Measurements from ENCODE around the gene WDFY1. TPM values are rescaled to one million over a fixed set of nuclear protein-coding genes. Genes with fewer than 3 reads are reported as not detected.
"Not testable (repeated sequence)": the region's sequence is repeated elsewhere in the genome, so short reads cannot be mapped to it uniquely, and the experiment has no call there.

Gene WDFY1
- total RNA-seq, 1 donor from 2014 or later: 41.1 TPM

DNA sequence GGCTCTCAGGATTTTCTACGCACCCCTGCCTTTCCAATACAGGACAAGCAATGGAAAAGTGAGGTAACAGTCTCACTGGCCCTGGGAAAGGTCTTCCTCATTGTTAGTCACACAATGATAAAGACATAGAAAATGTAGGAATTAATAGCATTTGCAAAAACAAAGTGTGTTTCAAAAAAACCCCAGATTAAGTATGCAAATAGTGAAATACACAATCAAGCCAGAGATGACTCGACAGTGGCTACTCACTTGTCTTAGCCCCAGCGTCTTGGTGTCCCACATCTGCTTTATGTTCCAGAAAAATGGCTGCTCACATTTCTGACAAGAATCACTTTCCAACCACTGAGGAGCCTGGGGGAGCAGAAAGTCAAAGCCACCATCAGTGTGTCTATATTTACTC, 60.7 kb downstream of the WDFY1 start:
- no peak for DNase-seq (ENCODE audit: low read depth, low spot score)
- H3K27ac Mint-ChIP-seq (ENCODE audit: unreplicated experiment): no peak overlapping the region
- TF ChIP-seq CTCF (conservative IDR thresholded peaks at IDR 0.05): no peak
- no peak overlapping the region for H3K4me3 Mint-ChIP-seq
- no peaks in the 10 kb centered on the region for H3K27me3 Mint-ChIP-seq (ENCODE audit: low read depth)
- no peaks in the 10 kb centered on the region for H3K9me3 Mint-ChIP-seq
- no peaks in the 10 kb centered on the region for H3K4me1 Mint-ChIP-seq
- H3K36me3 Mint-ChIP-seq (ENCODE audit: low read depth): peaks cover 18% of the 10 kb centered on the region

GRCh38 chr2:223882715-223883114, 62.4 kb downstream of the WDFY1 start:
- Mint-ChIP-seq H3K4me3 (no peak overlapping the region), H3K4me1 (no peaks in the 10 kb centered on the region), H3K9me3 (no peaks in the 10 kb centered on the region), H3K36me3 (ENCODE audit: low read depth) (peaks cover 14% of the 10 kb centered on the region), H3K27me3 (ENCODE audit: low read depth) (no peaks in the 10 kb centered on the region), H3K27ac (ENCODE audit: unreplicated experiment) (no peak overlapping the region)
- TF ChIP-seq CTCF (conservative IDR thresholded peaks at IDR 0.05): no peak
- no peak for DNase-seq (ENCODE audit: low read depth, low spot score)

GRCh38 chr2:223880796-223881195, 64.3 kb downstream of the WDFY1 start:
- Mint-ChIP-seq H3K27me3 (ENCODE audit: low read depth) (no peaks in the 10 kb centered on the region), H3K27ac (ENCODE audit: unreplicated experiment) (no peak overlapping the region), H3K4me1 (no peaks in the 10 kb centered on the region), H3K9me3 (no peaks in the 10 kb centered on the region), H3K4me3 (no peak overlapping the region), H3K36me3 (ENCODE audit: low read depth) (peaks cover 10% of the 10 kb centered on the region)
- DNase-seq (ENCODE audit: low read depth, low spot score): no peak
- TF ChIP-seq CTCF (conservative IDR thresholded peaks at IDR 0.05): no peak

- H3K9me3 Mint-ChIP-seq: peaks cover 1% of the 10 kb centered on the region
- no peaks in the 10 kb centered on the region for H3K27me3 Mint-ChIP-seq (ENCODE audit: low read depth)
- H3K36me3 Mint-ChIP-seq (ENCODE audit: low read depth): peaks cover 12% of the 10 kb centered on the region
- H3K4me3 Mint-ChIP-seq: no peak overlapping the region
- no peak overlapping the region for H3K27ac Mint-ChIP-seq (ENCODE audit: unreplicated experiment)
- TF ChIP-seq CTCF (conservative IDR thresholded peaks at IDR 0.05): no peak
- no peak for DNase-seq (ENCODE audit: low read depth, low spot score)
- no peaks in the 10 kb centered on the region for H3K4me1 Mint-ChIP-seq
Measured at GRCh38 chr2:223877721-223878410, 67.3 kb downstream of the WDFY1 start.

DNA sequence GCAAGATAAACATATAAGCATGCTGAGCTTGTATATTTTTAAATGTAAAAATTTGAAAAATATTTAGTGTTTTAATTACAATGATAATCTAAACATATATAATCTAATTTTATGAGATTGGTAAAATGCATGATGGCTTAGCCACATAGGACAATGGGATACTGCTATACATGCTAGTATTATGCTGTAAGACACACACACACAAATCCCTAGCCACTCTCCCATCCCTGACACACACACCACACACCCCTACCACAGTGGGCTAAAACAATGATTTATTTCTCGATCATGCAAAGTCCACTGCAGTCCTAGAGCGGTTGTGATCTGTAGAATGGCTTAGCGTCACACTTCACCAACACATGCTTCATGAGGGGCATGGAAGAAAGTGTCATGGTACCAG, 71.5 kb downstream of the WDFY1 start:
- Mint-ChIP-seq H3K36me3 (ENCODE audit: low read depth) (peaks cover 14% of the 10 kb centered on the region), H3K4me1 (no peaks in the 10 kb centered on the region), H3K27me3 (ENCODE audit: low read depth) (no peaks in the 10 kb centered on the region), H3K9me3 (peaks cover 2% of the 10 kb centered on the region), H3K27ac (ENCODE audit: unreplicated experiment) (no peak overlapping the region), H3K4me3 (no peak overlapping the region)
- TF ChIP-seq CTCF (conservative IDR thresholded peaks at IDR 0.05): no peak
- DNase-seq (ENCODE audit: low read depth, low spot score): no peak

DNA sequence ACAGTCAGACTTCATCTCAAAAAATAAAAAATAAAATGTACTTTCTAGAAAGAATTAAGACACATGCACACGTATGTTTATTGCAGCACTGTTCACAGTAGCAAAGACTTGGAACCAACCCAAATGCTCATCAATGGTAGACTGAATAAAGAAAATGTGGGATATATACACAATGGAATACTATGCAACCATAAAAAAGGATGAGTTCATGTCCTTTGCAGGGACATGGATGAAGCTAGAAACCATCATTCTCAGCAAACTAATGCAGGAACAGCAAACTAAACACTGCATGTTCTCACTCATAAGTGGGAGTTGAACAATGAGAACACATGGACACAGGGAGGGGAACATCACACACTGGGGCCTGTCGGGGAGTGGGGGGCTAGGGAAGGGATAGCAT, 72.4 kb downstream of the WDFY1 start:
- not testable (repeated sequence) for H3K27ac Mint-ChIP-seq (ENCODE audit: unreplicated experiment); H3K4me1 Mint-ChIP-seq; H3K4me3 Mint-ChIP-seq; DNase-seq (ENCODE audit: low read depth, low spot score); H3K9me3 Mint-ChIP-seq; H3K27me3 Mint-ChIP-seq (ENCODE audit: low read depth)
- peaks cover 14% of the 10 kb centered on the region for H3K36me3 Mint-ChIP-seq (ENCODE audit: low read depth)

DNA sequence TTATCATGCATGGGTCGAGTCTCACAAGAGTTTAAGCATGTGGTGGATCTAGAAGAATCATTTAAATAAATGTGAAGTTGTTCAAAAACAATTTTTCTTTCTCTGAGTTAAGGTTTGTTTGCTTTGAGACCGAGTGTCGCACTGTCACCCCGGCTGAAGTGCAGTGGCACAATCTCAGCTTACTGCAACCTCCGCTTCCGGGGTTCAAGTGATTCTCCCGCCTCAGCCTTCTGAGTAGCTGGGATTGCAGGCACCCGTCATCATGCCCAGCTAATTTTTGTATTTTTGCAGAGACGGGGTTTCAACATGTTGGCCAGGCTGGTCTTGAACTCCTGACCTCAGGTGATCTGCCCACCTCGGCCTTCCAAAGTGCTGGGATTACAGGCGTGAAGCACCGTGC, 73.5 kb downstream of the WDFY1 start:
- H3K27me3 Mint-ChIP-seq (ENCODE audit: low read depth); H3K4me3 Mint-ChIP-seq; H3K4me1 Mint-ChIP-seq; H3K27ac Mint-ChIP-seq (ENCODE audit: unreplicated experiment); H3K9me3 Mint-ChIP-seq; DNase-seq (ENCODE audit: low read depth, low spot score): not testable (repeated sequence)
- peaks cover 14% of the 10 kb centered on the region for H3K36me3 Mint-ChIP-seq (ENCODE audit: low read depth)
